Stimulated activated CD8-positive, alpha-beta memory T cell treated with anti-CD3 and anti-CD28 coated beads, Interleukin-15, amount 100 ng/mL, for 48 hours (primary cell): ENCODE results near the gene FPGS.
"Not testable (repeated sequence)": the region's sequence is repeated elsewhere in the genome, so short reads cannot be mapped to it uniquely, and the experiment has no call there.

Experiments
- DNase-seq, 2 donors: peaks; one replicate each; pipeline ENCODE4 v3.0.0-alpha.2; 2020; ENCODE audit warnings: low read depth in 2 of 2

The FPGS gene

DNA sequence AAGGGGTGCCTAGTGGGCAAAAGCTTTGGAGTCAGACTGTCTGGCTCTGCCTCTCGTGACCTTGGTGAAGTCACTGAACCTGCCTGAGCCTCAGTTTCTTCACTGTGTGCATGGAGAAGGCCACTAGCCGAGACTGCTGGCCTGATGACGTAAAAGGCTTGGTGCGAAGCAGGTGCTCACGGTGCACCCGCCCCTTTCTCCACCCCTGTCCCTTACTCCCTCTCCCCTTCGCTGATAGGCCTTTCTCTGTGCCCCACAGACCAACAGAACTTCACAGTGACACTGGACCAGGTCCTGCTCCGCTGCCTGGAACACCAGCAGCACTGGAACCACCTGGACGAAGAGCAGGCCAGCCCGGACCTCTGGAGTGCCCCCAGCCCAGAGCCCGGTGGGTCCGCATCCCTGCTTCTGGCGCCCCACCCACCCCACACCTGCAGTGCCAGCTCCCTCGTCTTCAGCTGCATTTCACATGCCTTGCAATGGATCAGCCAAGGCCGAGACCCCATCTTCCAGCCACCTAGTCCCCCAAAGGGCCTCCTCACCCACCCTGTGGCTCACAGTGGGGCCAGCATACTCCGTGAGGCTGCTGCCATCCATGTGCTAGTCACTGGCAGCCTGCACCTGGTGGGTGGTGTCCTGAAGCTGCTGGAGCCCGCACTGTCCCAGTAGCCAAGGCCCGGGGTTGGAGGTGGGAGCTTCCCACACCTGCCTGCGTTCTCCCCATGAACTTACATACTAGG is 10.4 kb downstream of the FPGS start:
- DNase-seq, result no peak

DNA sequence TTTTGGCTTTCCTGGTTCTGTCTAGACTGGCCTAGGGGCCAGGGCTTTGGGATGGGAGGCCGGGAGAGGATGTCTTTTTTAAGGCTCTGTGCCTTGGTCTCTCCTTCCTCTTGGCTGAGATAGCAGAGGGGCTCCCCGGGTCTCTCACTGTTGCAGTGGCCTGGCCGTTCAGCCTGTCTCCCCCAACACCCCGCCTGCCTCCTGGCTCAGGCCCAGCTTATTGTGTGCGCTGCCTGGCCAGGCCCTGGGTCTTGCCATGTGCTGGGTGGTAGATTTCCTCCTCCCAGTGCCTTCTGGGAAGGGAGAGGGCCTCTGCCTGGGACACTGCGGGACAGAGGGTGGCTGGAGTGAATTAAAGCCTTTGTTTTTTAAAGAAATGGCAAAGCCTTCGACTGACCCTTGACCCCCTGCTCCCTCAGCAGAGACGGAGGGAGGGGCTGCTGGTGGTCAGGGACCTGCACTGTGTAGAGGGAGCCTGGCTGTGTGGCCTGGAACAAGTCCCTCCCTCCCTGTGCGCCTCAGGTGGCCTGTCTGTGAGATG is 11.1 kb downstream of the FPGS start:
- no peak for DNase-seq

DNA sequence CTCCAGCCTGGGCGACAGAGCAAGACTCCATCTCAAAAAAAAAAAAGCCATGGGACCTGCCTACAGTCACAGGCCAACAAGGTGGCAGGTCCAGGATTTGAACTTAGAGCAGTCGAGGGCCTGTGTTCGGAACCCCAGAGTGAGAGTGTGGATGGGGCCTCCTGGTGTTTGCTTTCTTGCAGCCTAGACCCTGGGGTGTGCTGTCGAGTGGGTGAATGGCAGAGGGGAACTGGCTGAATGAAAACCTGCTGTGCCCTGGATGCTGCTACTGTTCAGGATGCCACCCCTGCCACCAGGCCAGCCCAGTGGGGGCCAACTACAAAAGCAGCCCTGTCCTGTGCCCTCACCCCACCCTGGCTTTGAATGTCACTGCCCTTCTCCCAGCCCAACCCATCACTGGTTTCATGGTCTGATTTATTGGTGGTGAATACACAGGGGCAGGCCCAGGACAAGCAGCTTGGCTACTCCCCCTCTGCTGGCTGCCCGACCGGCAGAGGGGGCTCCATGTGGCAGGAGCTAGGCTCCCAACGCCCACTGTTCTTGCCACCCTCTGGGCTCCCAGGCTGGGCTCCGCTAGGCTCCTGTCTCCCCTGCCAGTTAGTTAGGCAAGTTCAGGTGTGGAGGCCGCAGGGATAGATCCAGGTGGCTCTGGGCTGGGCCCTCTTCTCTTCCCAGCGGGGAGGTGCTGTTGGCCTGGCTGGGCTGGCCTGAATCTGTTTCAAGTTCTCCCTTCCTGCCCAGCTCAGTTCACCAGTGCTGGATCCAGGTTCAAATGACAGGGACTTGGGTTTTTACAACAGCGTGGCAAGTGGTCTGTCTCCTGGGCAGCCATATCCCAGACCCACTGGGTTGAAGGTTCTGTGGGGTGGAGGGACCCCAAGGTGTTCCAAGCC is 12.2 kb downstream of the FPGS start:
- no peak for DNase-seq

DNA sequence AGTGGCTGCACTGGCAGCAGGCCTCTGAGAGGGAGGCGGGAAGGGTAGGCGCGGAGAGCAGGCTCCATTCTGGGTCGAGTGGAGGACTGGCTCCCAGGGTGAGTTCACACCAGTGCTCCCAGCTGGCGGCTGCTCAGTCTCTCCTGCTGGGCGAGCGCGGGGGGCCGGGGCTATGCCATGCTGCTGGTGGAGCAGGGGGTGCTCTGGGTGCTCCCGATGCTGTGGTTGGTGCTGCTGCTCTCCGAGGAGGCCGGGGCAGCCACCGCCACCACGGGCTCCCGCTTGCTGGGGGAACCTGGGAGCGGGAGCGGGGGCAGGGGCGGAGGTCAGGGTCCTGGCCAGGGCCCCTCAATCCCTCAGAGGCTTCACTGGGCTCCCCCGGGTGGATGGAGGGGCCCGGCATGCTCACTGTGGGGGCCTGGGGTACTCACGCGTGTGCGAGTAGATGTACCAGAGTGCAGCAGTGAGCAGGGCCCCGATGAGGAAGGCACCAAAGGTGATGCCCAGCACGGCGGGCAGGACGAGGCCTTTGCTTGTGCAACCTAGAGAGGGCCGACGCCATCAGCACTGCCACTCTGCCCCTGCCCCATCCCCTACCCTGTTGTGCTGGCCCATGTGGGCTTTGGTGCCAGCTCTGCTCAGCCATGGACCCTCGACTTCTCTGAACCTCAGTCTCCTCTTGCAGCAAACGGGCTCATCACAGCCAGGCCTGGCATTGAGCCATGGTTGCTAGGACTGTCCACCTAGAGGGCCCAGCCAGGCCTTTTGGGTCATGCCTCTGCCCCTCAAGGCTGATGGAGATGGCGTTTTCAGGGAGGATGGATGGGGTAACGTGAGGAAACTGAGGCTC is 13.1 kb downstream of the FPGS start:
- DNase-seq, result no peak

DNA sequence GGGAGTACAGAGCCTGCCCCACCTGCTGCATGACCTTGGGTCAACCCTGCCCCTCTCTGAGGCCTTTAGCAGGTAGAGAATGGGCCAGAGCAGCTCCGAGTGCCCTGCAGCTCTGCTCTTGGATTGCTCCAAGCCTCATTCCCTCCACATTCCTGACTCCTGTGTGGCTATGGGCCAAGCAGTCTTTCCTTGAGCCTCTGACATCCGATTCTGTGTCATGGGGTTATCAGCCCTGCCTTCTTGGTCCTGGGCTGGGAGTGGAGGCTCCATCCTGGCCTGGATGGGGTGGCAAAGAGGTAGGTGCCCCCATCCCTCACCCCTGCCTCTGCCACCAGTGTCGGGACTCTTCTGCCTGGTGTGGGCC is 13.7 kb downstream of the FPGS start:
- no peak for DNase-seq

DNA sequence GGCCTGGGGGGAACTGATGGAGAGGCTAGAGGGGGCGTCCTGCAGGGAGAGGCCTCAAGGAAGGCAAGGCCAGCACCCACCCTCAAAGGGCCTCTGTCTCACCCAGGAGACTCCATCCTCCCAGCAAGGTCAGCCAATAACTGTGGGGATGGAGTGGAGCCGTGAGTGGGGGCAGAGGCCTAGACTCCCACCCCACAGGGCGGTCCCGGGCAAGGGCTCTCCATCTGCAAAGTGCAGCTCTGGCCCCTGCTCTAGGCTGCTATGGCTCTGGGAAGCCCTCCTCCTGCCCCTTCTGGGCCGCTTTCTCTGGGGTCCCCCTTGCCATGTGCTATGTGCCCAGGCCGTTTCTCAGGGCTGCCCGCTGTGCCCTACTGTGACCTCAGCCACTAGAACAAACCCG is 14.0 kb downstream of the FPGS start:
- DNase-seq, result no peak

DNA sequence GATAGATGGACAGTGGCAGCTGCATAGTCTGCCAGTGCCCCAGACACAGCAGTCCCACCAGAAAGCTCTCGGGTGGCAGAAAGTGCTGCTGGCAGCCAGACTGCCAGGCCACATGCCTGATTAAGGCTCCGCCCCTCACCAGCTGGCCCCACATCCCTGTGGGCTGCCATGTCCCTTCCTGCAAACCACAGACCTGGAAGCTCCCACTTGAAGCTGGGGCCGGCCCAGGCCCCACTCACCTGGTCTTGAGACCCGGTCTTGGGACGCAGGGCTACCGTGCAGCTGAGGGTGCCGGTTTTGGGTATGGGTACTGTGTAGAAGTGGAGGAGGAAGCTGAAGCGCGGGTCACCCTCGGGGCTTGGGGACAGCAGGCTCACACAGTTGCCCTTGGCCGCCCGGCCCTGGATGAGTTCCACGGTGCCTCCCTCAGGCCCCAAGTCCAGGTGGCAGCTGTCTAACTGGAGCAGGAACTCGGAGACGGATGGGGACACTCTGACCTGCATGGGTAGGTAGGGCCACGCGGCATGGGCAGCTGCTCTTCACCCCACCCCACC is 15.3 kb downstream of the FPGS start:
- no peak for DNase-seq

DNA sequence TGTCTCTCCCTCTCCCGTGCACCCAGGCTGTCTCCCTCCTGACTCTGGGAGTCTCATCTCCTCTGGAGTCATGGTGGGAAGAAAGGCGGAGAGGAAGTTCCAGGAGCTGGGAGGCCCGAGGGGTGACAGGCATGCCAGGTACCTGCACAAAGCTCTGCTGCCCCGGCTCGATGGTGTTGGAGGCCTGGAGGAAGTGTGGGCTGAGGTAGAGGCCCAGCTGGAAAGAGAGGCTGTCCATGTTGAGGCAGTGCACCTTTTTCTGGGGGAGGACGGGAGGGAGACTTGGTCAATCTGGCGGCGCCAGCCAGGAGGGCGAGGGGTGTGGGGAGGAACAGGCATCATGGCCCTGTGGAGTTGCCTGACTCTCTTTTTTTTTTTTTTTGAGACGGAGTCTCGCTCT is 15.9 kb downstream of the FPGS start:
- no peak for DNase-seq

DNA sequence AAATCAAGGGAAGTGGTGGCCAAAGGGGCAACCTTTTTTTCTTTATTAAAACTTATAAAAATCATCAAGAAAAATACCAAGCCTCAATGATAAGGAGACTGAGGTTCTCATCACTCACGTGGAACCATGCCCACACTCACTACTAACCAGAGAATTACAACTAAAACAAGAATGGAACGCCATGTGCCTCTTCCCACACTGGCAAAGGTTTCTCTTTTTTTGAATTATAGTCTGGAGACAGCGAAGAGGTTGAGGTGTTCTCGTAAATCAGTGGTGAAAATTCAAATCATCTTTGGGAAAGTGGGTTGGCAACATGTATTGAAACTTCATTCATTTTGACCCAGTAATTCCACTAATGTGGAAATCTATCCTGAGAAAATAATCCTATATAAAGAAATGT is 19.4 kb downstream of the FPGS start:
- DNase-seq, result no peak

DNA sequence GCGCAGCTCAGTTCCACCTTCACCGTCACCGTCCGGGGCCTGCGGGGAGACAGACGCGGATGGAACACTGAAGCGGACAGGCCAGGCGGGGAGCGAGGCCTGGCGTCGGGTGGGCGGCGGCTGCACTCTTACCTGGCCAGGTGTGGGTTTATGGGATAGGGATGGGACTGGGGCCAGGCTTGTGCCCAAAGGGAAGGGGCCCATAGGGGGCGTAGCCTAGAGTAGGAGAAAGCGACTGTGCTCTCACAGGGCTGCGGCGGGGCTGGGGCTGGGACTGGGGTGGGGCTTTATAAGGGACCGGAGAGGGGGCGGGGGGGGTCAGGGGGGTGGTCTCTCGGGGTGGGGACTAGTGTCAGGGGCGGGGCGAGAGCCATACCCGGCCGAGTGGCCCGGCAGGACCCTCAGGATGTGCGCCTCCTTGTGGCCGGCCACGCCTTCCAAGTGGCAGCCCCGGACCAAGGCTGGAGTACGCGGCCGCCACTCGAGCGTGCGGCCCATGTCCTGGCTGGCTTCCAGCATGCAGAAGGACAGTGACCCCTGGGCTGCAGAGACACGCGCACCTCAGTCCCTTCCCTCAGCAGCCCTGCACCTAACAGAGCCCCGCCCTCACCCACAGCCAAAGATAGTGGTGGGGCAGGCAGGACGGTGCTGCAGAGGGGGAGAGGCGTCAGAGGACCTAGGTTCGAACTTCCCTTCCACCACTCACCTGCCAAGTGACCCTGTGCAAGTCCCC is 22.8 kb downstream of the FPGS start:
- DNase-seq, result no peak

DNA sequence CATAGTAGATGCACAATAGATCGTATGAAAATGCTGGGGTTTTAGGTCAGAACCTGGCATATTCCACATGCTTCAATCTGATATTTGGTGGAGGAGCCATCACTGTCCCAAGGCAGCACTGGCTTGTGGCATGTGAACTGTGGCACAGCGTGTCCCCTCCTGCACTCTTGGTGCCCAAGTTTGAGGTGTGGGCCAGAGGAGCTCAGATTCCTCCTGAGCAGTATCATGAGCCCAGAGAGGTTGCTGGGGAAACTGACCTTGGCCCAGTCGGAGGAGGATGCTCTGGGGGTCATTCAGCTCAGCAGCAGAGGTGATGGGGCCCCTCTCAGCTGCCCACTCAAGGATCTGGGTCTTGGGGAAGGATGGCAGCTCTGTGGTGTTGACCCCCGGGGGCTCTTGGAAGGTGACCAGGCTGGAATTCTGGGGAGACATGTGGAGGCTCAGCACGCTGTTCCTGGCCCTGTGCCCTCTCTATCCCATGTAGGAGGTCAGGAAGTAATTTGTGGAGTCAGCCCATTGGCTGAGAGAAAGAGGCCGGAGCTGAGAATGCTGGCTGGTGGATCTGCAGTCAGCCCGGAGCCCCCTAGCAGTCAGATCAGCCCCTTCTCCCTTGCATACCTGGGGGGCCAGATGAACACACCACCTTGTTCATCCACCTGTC is 23.7 kb downstream of the FPGS start:
- DNase-seq, result no peak

DNA sequence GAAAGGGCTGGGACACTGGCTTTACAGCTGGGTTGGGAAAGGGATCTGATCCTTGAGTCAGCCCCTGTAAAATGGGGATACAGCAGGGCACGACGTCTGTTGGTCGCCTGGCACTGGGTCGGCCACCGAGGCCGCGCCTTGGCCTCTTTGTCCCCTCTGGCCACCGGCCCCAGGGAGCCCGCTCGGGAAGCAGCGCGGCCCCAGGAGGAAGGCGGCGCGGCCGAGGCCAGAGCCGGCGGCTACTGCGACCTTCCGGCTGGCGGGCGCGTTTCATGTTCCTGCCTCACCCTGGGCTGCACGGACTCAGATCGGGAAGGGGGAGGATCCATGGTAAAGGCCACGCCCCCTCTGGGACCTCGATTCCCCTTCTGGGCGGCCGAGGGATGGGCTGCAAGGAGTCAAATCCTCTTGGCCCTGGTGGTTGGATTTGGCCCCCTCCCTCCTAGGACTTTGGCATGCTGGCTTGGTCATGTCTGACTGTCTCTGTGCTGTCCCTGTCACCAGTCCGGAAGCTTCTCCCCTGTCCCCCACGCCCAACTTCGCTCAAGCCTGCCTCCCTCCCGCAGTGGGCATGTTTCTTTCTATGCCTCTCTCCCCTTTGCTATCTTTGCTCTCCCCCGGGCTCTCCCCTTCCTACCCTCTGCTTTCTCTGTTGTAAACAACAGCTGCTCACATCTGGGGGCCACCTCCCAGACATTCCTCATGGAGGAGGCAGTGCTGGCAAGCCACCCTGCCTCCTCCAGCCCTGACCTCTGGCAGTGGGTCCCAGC is 25.8 kb downstream of the FPGS start:
- no peak for DNase-seq

DNA sequence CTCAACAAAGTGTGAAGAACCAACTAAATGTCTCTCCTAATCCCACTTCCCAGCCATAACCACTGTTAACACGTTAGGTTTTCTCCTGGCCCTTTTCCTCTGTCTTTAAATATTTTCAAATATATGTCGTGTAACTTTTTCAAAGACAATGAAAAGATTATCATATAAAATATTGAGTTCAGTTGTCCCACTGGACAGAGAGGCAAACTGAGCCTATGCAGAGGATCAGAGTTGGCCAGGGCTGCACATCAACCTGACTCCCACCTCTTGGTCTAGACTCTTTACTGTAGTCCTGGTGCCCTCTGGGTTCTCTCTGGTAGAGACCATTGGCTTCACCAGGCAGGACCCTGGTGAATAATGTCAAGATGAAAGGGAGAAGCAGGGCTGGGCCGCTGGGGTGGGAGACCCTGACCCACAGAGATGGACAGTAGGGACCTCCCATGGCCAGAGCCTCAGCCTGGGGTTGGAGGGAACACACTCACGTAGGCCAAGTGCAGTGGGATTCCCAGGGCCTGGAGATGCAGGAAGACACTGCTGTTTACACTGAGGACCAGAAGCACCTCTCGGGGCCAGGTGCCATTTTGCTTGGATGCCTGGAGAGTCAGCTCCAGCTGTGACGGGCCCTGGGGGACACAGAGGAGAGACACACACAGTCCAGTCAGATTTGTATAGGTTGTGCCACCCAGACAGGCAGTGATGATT is 26.7 kb downstream of the FPGS start:
- DNase-seq, result no peak

DNA sequence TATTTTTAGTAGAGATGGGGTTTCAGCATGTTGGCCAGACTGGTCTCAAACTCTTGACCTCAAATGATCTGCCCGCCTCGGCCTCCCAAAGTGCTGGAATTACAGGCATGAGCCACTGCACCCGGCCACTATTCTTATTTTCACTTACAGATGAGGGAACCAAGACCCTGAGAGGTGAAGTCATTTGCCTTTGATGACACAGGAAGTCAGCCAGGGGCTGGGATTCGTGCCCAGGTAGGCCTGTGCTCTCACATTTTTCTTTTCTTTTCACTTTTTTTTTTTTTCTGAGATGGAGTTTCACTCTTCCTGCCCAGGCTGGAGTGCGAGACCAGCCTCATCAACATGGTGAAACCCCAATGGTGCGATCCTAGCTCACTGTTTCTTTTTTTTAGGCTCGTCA is 29.6 kb downstream of the FPGS start:
- DNase-seq, result no peak

DNA sequence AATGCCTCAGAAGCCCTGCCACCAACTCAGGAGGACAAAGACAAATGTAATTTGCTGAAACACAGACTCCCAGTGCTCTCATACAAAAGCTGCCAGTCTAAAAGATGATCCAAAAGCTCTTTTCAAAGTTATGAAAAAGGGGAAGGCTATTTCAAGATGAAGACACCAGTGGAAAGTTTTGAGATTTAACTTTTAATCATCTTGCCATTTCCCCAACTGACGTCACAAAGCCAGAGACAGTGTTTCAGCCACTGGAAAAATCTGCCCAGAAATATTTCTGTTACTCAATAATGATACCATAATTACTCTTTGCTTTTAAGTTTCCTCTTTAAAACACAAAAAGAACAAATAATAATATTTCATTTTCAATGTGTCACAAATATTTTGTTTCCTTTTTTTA is 30.9 kb downstream of the FPGS start:
- DNase-seq, result no peak

DNA sequence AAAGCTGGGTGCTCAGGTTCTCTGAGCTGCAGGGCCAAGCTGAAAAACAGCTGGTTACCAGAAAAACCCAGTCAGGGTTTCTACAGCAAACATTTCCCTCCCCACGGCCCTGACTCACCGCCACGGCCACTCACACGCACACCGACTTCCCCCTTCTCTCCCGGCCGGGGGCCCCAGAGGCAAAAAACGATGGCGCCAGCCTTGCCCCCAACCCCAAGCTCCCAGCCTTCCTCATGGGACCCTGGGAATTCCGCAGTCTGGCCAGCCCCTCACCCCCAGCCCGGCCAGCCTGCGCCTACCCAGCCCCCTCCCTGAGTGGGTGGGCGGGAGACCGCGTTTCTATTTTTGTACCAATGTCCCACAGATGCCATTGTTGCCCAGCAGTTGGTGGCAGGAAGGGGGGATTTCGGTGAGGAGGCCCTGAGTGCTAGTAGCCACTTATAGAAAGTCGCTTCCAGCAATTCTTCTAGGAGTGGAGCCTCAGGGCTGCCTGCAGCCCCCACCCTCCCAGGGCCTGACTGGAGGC is 33.4 kb downstream of the FPGS start:
- DNase-seq, result peak; percentile 26 to 30

DNA sequence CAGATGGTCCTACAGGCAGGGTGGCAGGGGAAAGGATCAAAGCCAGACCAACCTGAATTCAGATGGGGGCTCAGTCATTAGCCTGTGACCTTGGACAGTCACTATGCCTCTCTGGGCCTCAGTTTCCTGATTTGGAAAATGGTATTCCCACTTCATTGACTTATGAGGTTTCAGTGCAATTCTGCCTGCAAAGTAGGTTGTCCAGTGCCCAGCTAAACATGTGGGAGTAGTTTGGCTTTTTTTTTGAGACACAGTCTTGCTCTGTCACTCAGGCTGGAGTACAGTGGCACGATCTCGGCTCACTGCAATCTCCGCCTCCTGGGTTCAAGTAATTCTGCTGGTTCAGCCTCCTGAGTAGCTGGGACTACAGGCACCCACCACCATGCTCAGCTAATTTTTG is 33.9 kb downstream of the FPGS start:
- not testable (repeated sequence) for DNase-seq

DNA sequence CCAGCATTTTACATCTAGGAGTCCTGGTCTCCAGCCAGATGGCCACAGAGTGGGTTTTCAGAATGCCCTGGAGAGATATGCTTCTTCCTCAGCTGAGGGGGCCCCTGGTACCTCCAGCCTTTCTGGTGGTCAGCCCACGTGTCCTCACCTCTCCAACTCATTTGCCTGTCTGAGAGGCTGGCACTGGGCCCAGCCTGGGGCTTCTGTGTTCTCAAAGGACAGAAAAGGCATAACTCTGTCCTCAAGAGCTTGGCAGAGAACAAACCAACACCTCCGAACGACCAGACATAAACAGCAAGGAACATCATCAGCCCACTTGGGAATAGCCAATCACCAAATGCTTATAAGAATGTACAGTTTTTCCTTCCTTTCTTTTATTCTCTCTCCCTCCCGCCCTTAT is 34.7 kb downstream of the FPGS start:
- no peak for DNase-seq
